Endothelial cell of umbilical vein (primary cell): Measurements from ENCODE around the gene LRCH1. TPM values are rescaled to one million over a fixed set of nuclear protein-coding genes. Genes with fewer than 3 reads are reported as not detected.

Experiments used
- BruUV-seq: library from RNA; stranded (reverse); fragments of 400-500 nt; replicated peaks from 2 replicates; lab custom pipeline; 2021; lab: Mats Ljungman, UMichigan
- CTCF ChIA-PET: fragments of 300-600, 350-600 bp; sonication (Branson Sonifier 250); formaldehyde crosslinking; loops from one replicate; lab custom pipeline; 2021; ENCODE audit warnings: antibody characterized with exemption, inconsistent platforms; lab: Charles Lee
- POLR2A ChIA-PET: fragments of 300-600, 350-600 bp; sonication (Branson Sonifier 250); formaldehyde crosslinking; loops from one replicate; lab custom pipeline; 2021; ENCODE audit warnings: antibody characterized with exemption, inconsistent platforms; lab: Charles Lee
- DNase-seq: peaks from one replicate; pipeline ENCODE4 v3.0.0-alpha.2; 2011; ENCODE audit warnings: low read depth, low spot score
- FAIRE-seq: peaks from 2 replicates; lab custom pipeline; 2011; peaks lifted over from hg19 to GRCh38; lab: Jason Lieb, UNC
- H2AFZ ChIP-seq: 2 replicates; pipeline ENCODE4 v1.6.0; 2012; ENCODE audit warnings: low read depth, low read length, control low read depth, inconsistent platforms
- H3K27ac ChIP-seq: 2 replicates; pipeline ENCODE4 v1.5.1; 2011; ENCODE audit warnings: low read depth, mild to moderate bottlenecking, control low read depth, low read length, moderate library complexity; ENCODE audit not compliant: insufficient read depth
- H3K27me3 ChIP-seq, 2 experiments: 2 replicates each; pipeline versions ENCODE4 v1.6.0 to v1.6.1; 2011; ENCODE audit warnings: low read length in 2 of 2, mixed read lengths in 1 of 2; ENCODE audit not compliant: control insufficient read depth in 2 of 2, insufficient read depth in 2 of 2
- H3K36me3 ChIP-seq, 2 experiments: 2 replicates in 1 of 2; 3 replicates in 1 of 2; pipeline ENCODE4 v1.5.1; 2011; ENCODE audit warnings: low read length in 2 of 2, mild to moderate bottlenecking in 1 of 2, moderate library complexity in 1 of 2; ENCODE audit not compliant: control insufficient read depth in 2 of 2, insufficient read depth in 2 of 2; ENCODE audit errors: extremely low read depth in 1 of 2
- H3K4me1 ChIP-seq: 3 replicates; pipeline ENCODE4 v1.5.1; 2011; ENCODE audit warnings: mild to moderate bottlenecking, low read length; ENCODE audit not compliant: control insufficient read depth, insufficient read depth; ENCODE audit errors: extremely low read depth
- H3K4me2 ChIP-seq: 2 replicates; pipeline ENCODE4 v1.6.1; 2011; ENCODE audit warnings: low read length, control low read depth, mixed read lengths; ENCODE audit not compliant: insufficient read depth
- H3K4me3 ChIP-seq, 3 experiments: fragments of 200-600 bp in 1 of 3; sonication (generic), shearing (Covaris generic) in 1 of 3; replicated peaks in 1 of 3; 2 replicates each; pipeline ENCODE4 v1.5.1; 2011 to 2016; ENCODE audit warnings: control low read depth in 3 of 3, low read length in 3 of 3, mild to moderate bottlenecking in 2 of 3, inconsistent platforms in 1 of 3, low read depth in 1 of 3, moderate library complexity in 1 of 3; ENCODE audit not compliant: insufficient read depth in 1 of 3
- H3K79me2 ChIP-seq: 2 replicates; pipeline ENCODE4 v1.6.0; 2012; ENCODE audit warnings: low read length, inconsistent platforms; ENCODE audit not compliant: control insufficient read depth, insufficient read depth
- H3K9ac ChIP-seq: replicated peaks from 2 replicates; pipeline ENCODE3; 2011; ENCODE audit warnings: low read length, control low read depth; ENCODE audit not compliant: insufficient read depth; ENCODE audit errors: extremely low read depth
- H3K9me1 ChIP-seq: replicated peaks from 3 replicates; pipeline ENCODE4 v1.6.0; 2011; ENCODE audit warnings: mild to moderate bottlenecking, low read length; ENCODE audit not compliant: control insufficient read depth, insufficient read depth; ENCODE audit errors: extremely low read depth
- H3K9me3 ChIP-seq: replicated peaks from 2 replicates; pipeline ENCODE4 v1.5.1; 2012; ENCODE audit warnings: low read length, inconsistent platforms; ENCODE audit not compliant: control insufficient read depth, insufficient read depth
- H4K20me1 ChIP-seq: replicated peaks from 2 replicates; pipeline ENCODE3; 2011; ENCODE audit warnings: mild to moderate bottlenecking, low read length; ENCODE audit not compliant: control insufficient read depth, insufficient read depth; ENCODE audit errors: extremely low read depth
- CTCF ChIP-seq, 2 donors: IDR thresholded peaks; 1 replicate in 1 of 2; 2 replicates in 1 of 2; pipeline ENCODE4 v1.5.1; 2011; ENCODE audit warnings: low read length in 2 of 2, mild to moderate bottlenecking in 2 of 2, moderate library complexity in 2 of 2, control low read depth in 1 of 2, inconsistent platforms in 1 of 2, low read depth in 1 of 2; ENCODE audit not compliant: insufficient read depth in 1 of 2; ENCODE audit errors: extremely low read depth in 1 of 2
- EZH2 ChIP-seq: IDR thresholded peaks from 2 replicates; pipeline ENCODE4 v1.6.1; 2012; ENCODE audit warnings: borderline replicate concordance, low read depth, mild to moderate bottlenecking, moderate library complexity, low read length, inconsistent platforms; ENCODE audit not compliant: severe bottlenecking
- FOS ChIP-seq: IDR thresholded peaks from 2 replicates; pipeline ENCODE4 v1.6.1; 2011; ENCODE audit warnings: mild to moderate bottlenecking, low read length, moderate library complexity, borderline replicate concordance; ENCODE audit not compliant: insufficient read depth
- GATA2 ChIP-seq: IDR thresholded peaks from 2 replicates; pipeline ENCODE4 v1.7.0; 2011; ENCODE audit warnings: low read depth, mild to moderate bottlenecking, moderate library complexity, mixed read lengths, low read length; ENCODE audit not compliant: insufficient read length, insufficient read depth
- MAX ChIP-seq: IDR thresholded peaks from 2 replicates; pipeline ENCODE4 v1.6.1; 2011; ENCODE audit not compliant: insufficient read depth, insufficient read length
- MYC ChIP-seq: IDR thresholded peaks from one replicate; pipeline ENCODE4 v1.6.1; 2011; ENCODE audit warnings: mild to moderate bottlenecking, low read depth, low read length
- POLR2AphosphoS5 ChIP-seq: IDR thresholded peaks from 2 replicates; pipeline ENCODE4 v1.6.1; 2012; ENCODE audit warnings: low read depth, mild to moderate bottlenecking, control low read depth, low read length, moderate library complexity; ENCODE audit not compliant: insufficient read depth
- dilution Hi-C: fragments of 300-500 bp; cut with MboI; formaldehyde crosslinking; loops from one replicate; pipeline ENCODE4 v1.15.0; 2019; ENCODE audit warnings: low sequenced_read_pairs; ENCODE audit not compliant: extremely low pct_ligation_motif_present
- intact Hi-C: fragments of 100-400 bp; cut with micrococcal nuclease; formaldehyde crosslinking; loops from one replicate; pipeline ENCODE4 v1.10.0; 2022
- polyA plus RNA-seq, 4 experiments: library from polyadenylated mRNA; depleted of rRNA in 3 of 4; stranded (reverse) in 3 of 4; unstranded in 1 of 4; fragments of >200 nt; gene quantifications; 2 replicates each; pipeline versions ENCODE4 v1.2.1 to v1.2.3, GENCODE V29; 2011 to 2012; ENCODE audit warnings: missing spikeins in 1 of 4
- total RNA-seq: library from RNA; stranded (reverse); gene quantifications from 2 replicates; pipeline ENCODE4 v1.2.3, GENCODE V29; 2021

The LRCH1 gene
- total and polyA plus RNA-seq, 2 donors (not counting 3 experiments of a cell fraction or from before 2014, with no cell fraction given): 5.4 to 16.5 TPM

- H3K27me3 ChIP-seq: peaks cover 2 to 3% of the 10 kb centered on the region in 2 experiments
- no peak overlapping the region for H3K27ac ChIP-seq
- TF ChIP-seq EZH2 (no peak), MYC (no peak), GATA2 (no peak), CTCF (IDR thresholded peaks at IDR 0.05; ENCODE audit: extremely low read depth in 1 of 2, insufficient read depth in 1 of 2, low read depth in 1 of 2, low read length in 2 of 2) (no peak), MAX (no peak), FOS (no peak), POLR2AphosphoS5 (no peak)
- peaks cover 4% of the 10 kb centered on the region for H3K4me1 ChIP-seq
- H3K9me1 ChIP-seq: no peaks in the 10 kb centered on the region
- no peaks in the 10 kb centered on the region for H3K9me3 ChIP-seq
- intact Hi-C loops (no loop called here), dilution Hi-C loops (no loop called here)
- FAIRE-seq (no peak), DNase-seq (no peak)
- H4K20me1 ChIP-seq: no peaks in the 10 kb centered on the region
- H3K4me3 ChIP-seq: no peak overlapping the region
- no peak overlapping the region for H3K9ac ChIP-seq
- H2AFZ ChIP-seq: no peak overlapping the region
- ChIA-PET CTCF (no interaction called here), POLR2A (no interaction called here)
- no peaks in the 10 kb centered on the region for H3K36me3 ChIP-seq
- no TSS peak for BruUV-seq
- H3K4me2 ChIP-seq: no peak overlapping the region
- H3K79me2 ChIP-seq: no peaks in the 10 kb centered on the region
These were observed 33.8 kb upstream of the LRCH1 start for GRCh38 chr13:46519182-46519581.
